ENCODE measurements around the gene SF1. TPM values are rescaled to one million over a fixed set of nuclear protein-coding genes. Genes with fewer than 3 reads are reported as not detected.

Gene SF1
- total and polyA plus RNA-seq, 11 donors: 59.2 to 349 (median 152) TPM

- ATAC-seq (no peak), DNase-seq (peak in 1 of 5 donors; percentile 46)
- H3K27ac ChIP-seq: no peak overlapping the region
- intact Hi-C loops (cut with DNase I): loop anchor here in 7 of 10 donors (1.0 to 10.0 kb wide), 7 partner anchors 34 to 278 kb away; no protein-coding TSS in a partner anchor
- peaks cover 0 to 9% (median 2%) of the 10 kb centered on the region in 12 donors for H3K4me1 ChIP-seq
- no peaks in the 10 kb centered on the region for H3K9me3 ChIP-seq
- peaks cover 0 to 50% (median 28%) of the 10 kb centered on the region in 9 donors for H3K27me3 ChIP-seq
- WGBS, 4 donors: 10 to 13% (median 11%) methylated on average over 22 to 36 of the region's 36 CpGs
- peaks cover 0 to under 1% (median 0%) of the 10 kb centered on the region in 9 donors for H3K36me3 ChIP-seq
- no peak for TF ChIP-seq POLR2A (IDR thresholded peaks at IDR 0.05)
- TF ChIP-seq, protein P1, sequence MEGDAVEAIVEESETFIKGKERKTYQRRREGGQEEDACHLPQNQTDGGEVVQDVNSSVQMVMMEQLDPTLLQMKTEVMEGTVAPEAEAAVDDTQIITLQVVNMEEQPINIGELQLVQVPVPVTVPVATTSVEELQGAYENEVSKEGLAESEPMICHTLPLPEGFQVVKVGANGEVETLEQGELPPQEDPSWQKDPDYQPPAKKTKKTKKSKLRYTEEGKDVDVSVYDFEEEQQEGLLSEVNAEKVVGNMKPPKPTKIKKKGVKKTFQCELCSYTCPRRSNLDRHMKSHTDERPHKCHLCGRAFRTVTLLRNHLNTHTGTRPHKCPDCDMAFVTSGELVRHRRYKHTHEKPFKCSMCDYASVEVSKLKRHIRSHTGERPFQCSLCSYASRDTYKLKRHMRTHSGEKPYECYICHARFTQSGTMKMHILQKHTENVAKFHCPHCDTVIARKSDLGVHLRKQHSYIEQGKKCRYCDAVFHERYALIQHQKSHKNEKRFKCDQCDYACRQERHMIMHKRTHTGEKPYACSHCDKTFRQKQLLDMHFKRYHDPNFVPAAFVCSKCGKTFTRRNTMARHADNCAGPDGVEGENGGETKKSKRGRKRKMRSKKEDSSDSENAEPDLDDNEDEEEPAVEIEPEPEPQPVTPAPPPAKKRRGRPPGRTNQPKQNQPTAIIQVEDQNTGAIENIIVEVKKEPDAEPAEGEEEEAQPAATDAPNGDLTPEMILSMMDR (IDR thresholded peaks at IDR 0.05): no peak
- no peak overlapping the region for H3K4me3 ChIP-seq
Measured at GRCh38 chr11:64722141-64723065, 55.9 kb downstream of the SF1 start.

GRCh38 chr11:64721359-64721699 lies 57.0 kb downstream of the SF1 start:
- intact Hi-C loops (cut with DNase I): loop anchor here in 6 of 10 donors (5.0 to 10.0 kb wide), 5 partner anchors 34 to 277 kb away; no protein-coding TSS in a partner anchor
- 58 to 66% (median 60%) methylated on average over 3 of the region's 3 CpGs for WGBS, 4 donors
- no peak for TF ChIP-seq POLR2A (IDR thresholded peaks at IDR 0.05)
- TF ChIP-seq, protein P1 (IDR thresholded peaks at IDR 0.05): no peak
- H3K4me3 ChIP-seq: no peak overlapping the region
- peaks cover 0 to 9% (median 2%) of the 10 kb centered on the region in 12 donors for H3K4me1 ChIP-seq
- no peak overlapping the region for H3K27ac ChIP-seq
- no peak for DNase-seq
- peaks cover 6 to 61% (median 38%) of the 10 kb centered on the region in 9 donors for H3K27me3 ChIP-seq
- H3K9me3 ChIP-seq: no peaks in the 10 kb centered on the region
- ATAC-seq: no peak
- H3K36me3 ChIP-seq: no peaks in the 10 kb centered on the region

DNA sequence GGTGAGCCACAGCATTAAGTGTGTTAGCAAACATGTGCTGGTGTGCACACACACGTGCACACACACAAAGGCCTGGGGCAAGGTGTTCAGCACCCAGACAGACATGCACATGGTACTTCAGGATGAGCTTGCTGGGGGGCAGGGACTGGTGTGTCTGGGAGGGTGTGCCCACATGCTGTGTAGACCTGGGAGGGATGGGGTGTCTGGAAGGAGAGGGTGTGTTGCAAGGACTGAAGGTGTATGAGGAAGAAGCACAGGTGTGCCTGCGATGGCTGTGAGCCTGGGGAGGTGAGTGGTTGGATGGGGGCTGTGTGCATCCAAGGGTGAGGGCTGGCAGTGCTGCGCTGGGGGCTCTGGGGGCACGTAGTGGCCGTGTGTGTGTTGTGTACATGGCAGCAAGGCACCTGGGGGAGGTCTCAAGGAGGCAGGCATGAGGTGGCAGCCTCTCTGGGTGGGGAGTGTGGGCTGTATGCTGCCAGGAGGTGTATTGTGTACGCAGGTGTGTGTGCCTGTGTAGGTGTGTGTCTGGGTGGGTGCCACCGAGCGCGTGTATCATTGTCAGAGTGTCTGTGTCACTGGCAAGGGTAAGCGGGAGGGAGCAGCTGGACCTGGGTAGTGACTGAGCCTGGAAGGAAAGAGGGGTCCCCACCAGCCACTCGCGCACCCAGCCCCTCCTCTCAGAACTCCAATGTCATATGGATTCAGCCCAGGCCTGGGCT lies 57.5 kb downstream of the SF1 start:
- peak in 1 of 5 donors; percentile 37 for DNase-seq
- Histone ChIP-seq H3K9me3 (no peaks in the 10 kb centered on the region), H3K27me3 (peaks cover 6 to 66% (median 44%) of the 10 kb centered on the region in 9 donors), H3K36me3 (no peaks in the 10 kb centered on the region), H3K4me3 (no peak overlapping the region), H3K4me1 (peaks cover 0 to 9% (median 2%) of the 10 kb centered on the region in 12 donors), H3K27ac (no peak overlapping the region)
- 76 to 81% (median 78%) methylated on average over 12 of the region's 12 CpGs for whole genome bisulfite sequencing, 4 donors
- TF ChIP-seq POLR2A (IDR thresholded peaks at IDR 0.05): no peak
- TF ChIP-seq, protein P1 (IDR thresholded peaks at IDR 0.05): no peak
- intact Hi-C loops (cut with DNase I): loop anchor here in 6 of 10 donors (5.0 to 10.0 kb wide), 5 partner anchors 33 to 276 kb away; no protein-coding TSS in a partner anchor
- ATAC-seq: no peak
